H9 (cell line): ENCODE measurements around the gene CBLL1. TPM values are rescaled to one million over a fixed set of nuclear protein-coding genes. Genes with fewer than 3 reads are reported as not detected.

ENCODE experiments used
- DNase-seq: peaks from one replicate; pipeline ENCODE4 v3.0.0-alpha.2; 2017
- H2AFZ ChIP-seq: one replicate; pipeline ENCODE4 v1.6.1; 2013; ENCODE audit warnings: mild to moderate bottlenecking, low read length, control low read depth, moderate library complexity
- H2AK5ac ChIP-seq: 2 replicates; pipeline ENCODE4 v1.6.1; 2013; ENCODE audit warnings: low read length, control low read depth, mixed read lengths; ENCODE audit not compliant: insufficient read length
- H2BK120ac ChIP-seq: one replicate; pipeline ENCODE4 v1.6.1; 2013; ENCODE audit warnings: low read depth, mild to moderate bottlenecking, low read length, control low read depth, inconsistent platforms; ENCODE audit not compliant: poor library complexity, severe bottlenecking
- H2BK12ac ChIP-seq: 2 replicates; pipeline ENCODE4 v1.6.1; 2013; ENCODE audit warnings: low read length, control low read depth, mixed read lengths, low read depth; ENCODE audit not compliant: insufficient read length
- H2BK15ac ChIP-seq: 2 replicates; pipeline ENCODE4 v1.6.1; 2013; ENCODE audit warnings: low read depth, low read length, control low read depth
- H2BK20ac ChIP-seq: one replicate; pipeline ENCODE4 v1.6.1; 2013; ENCODE audit warnings: low read depth, mild to moderate bottlenecking, low read length, control low read depth, inconsistent platforms; ENCODE audit not compliant: poor library complexity, severe bottlenecking
- H2BK5ac ChIP-seq: 2 replicates; pipeline ENCODE4 v1.6.1; 2013; ENCODE audit warnings: low read length, control low read depth, mixed read lengths; ENCODE audit not compliant: insufficient read length
- H3K14ac ChIP-seq: 2 replicates; pipeline ENCODE4 v1.6.1; 2013; ENCODE audit warnings: low read length, control low read depth; ENCODE audit not compliant: insufficient read depth
- H3K18ac ChIP-seq: 2 replicates; pipeline ENCODE4 v1.6.1; 2013; ENCODE audit warnings: low read depth, mild to moderate bottlenecking, mixed read lengths, low read length, control low read depth; ENCODE audit not compliant: insufficient read length
- H3K23ac ChIP-seq: 2 replicates; pipeline ENCODE4 v1.6.1; 2013; ENCODE audit warnings: low read length, control low read depth, mixed read lengths, low read depth; ENCODE audit not compliant: insufficient read length
- H3K23me2 ChIP-seq: 2 replicates; pipeline ENCODE4 v1.6.1; 2013; ENCODE audit warnings: low read depth, mild to moderate bottlenecking, mixed read lengths, low read length, control low read depth; ENCODE audit not compliant: insufficient read length, poor library complexity, severe bottlenecking
- H3K27ac ChIP-seq: 2 replicates; pipeline ENCODE4 v1.5.1; 2013; ENCODE audit warnings: low read length, control low read depth, mixed read lengths, low read depth; ENCODE audit not compliant: insufficient read length
- H3K27me3 ChIP-seq: 2 replicates; pipeline ENCODE4 v1.6.1; 2013; ENCODE audit warnings: low read length, control low read depth, inconsistent platforms; ENCODE audit not compliant: insufficient read depth
- H3K4ac ChIP-seq: 2 replicates; pipeline ENCODE4 v1.6.1; 2013; ENCODE audit warnings: low read depth, mild to moderate bottlenecking, control low read depth, inconsistent platforms, low read length, moderate library complexity
- H3K4me1 ChIP-seq: 2 replicates; pipeline ENCODE4 v1.6.1; 2013; ENCODE audit warnings: low read length, control low read depth, inconsistent platforms; ENCODE audit not compliant: insufficient read depth
- H3K4me2 ChIP-seq: 2 replicates; pipeline ENCODE4 v1.6.1; 2013; ENCODE audit warnings: low read length, control low read depth, mixed read lengths; ENCODE audit not compliant: insufficient read length, insufficient read depth
- H3K56ac ChIP-seq: 2 replicates; pipeline ENCODE4 v1.6.1; 2013; ENCODE audit warnings: low read depth, mild to moderate bottlenecking, mixed read lengths, low read length, control low read depth; ENCODE audit not compliant: insufficient read length
- H3K79me1 ChIP-seq: 2 replicates; pipeline ENCODE4 v1.6.1; 2013; ENCODE audit warnings: low read depth, mild to moderate bottlenecking, moderate library complexity, low read length, control low read depth, inconsistent platforms; ENCODE audit not compliant: insufficient read depth, poor library complexity, severe bottlenecking
- H3K79me2 ChIP-seq: 2 replicates; pipeline ENCODE4 v1.6.1; 2013; ENCODE audit warnings: low read length, control low read depth, inconsistent platforms; ENCODE audit not compliant: insufficient read depth
- H3K9ac ChIP-seq: 2 replicates; pipeline ENCODE4 v1.6.1; 2013; ENCODE audit warnings: low read length, control low read depth, mixed read lengths; ENCODE audit not compliant: insufficient read length; ENCODE audit errors: extremely low read depth
- H3K9me3 ChIP-seq: one replicate; pipeline ENCODE4 v1.6.1; 2013; ENCODE audit warnings: low read depth, low read length, inconsistent platforms; ENCODE audit not compliant: control insufficient read depth
- H3T11ph ChIP-seq: one replicate; pipeline ENCODE4 v1.6.1; 2013; ENCODE audit warnings: mild to moderate bottlenecking, low read length, control low read depth, inconsistent platforms
- H4K20me1 ChIP-seq: one replicate; pipeline ENCODE4 v1.6.1; 2013; ENCODE audit not compliant: control insufficient read depth, insufficient read length, insufficient read depth
- H4K5ac ChIP-seq: 2 replicates; pipeline ENCODE4 v1.6.1; 2013; ENCODE audit warnings: low read depth, mild to moderate bottlenecking, mixed read lengths, low read length, control low read depth; ENCODE audit not compliant: insufficient read length
- H4K8ac ChIP-seq: replicated peaks from 2 replicates; pipeline ENCODE4 v1.6.1; 2013; ENCODE audit warnings: low read length, control low read depth, mixed read lengths, low read depth; ENCODE audit not compliant: insufficient read length
- H4K91ac ChIP-seq: 2 replicates; pipeline ENCODE4 v1.6.1; 2013; ENCODE audit warnings: low read depth, mild to moderate bottlenecking, moderate library complexity, mixed read lengths, low read length, control low read depth; ENCODE audit not compliant: insufficient read length
- H3K27ac Mint-ChIP-seq, 3 experiments: 2 replicates in 2 of 3; 3 replicates in 1 of 3; pipeline ENCODE4 v1.8.0; 2020 to 2021; ENCODE audit warnings: mixed read lengths in 3 of 3, mild to moderate bottlenecking in 1 of 3, moderate library complexity in 1 of 3
- H3K27me3 Mint-ChIP-seq: 2 replicates; pipeline ENCODE4 v1.8.0; 2021; ENCODE audit warnings: low read depth, mild to moderate bottlenecking, moderate library complexity, mixed read lengths
- H3K36me3 Mint-ChIP-seq, 3 experiments: 2 replicates in 2 of 3; 3 replicates in 1 of 3; pipeline ENCODE4 v1.8.0; 2020 to 2021; ENCODE audit warnings: low read depth in 3 of 3, mixed read lengths in 3 of 3; ENCODE audit not compliant: insufficient read depth in 1 of 3
- H3K4me1 Mint-ChIP-seq, 2 experiments: 2 replicates each; pipeline ENCODE4 v1.8.0; 2020; ENCODE audit warnings: mixed read lengths in 2 of 2
- H3K4me3 Mint-ChIP-seq, 2 experiments: 2 replicates in 1 of 2; 3 replicates in 1 of 2; pipeline ENCODE4 v1.8.0; 2020 to 2021; ENCODE audit warnings: mild to moderate bottlenecking in 2 of 2, mixed read lengths in 2 of 2, moderate library complexity in 1 of 2
- H3K9me3 Mint-ChIP-seq, 2 experiments: 2 replicates in 1 of 2; 3 replicates in 1 of 2; pipeline ENCODE4 v1.8.0; 2020; ENCODE audit warnings: mild to moderate bottlenecking in 2 of 2, mixed read lengths in 2 of 2, moderate library complexity in 1 of 2
- WGBS: extraction: QIAGEN DNeasy Blood & Tissue Kit; methylation state at CpG from one replicate; pipeline ENCODE4 v1.1.7; 2013; ENCODE audit warnings: missing lambda C conversion rate, low lambda C conversion rate, mixed read lengths; ENCODE audit not compliant: insufficient read length; ENCODE audit errors: extremely low coverage; 5-methylcytosine and 5-hydroxymethylcytosine counted together
- total RNA-seq: library from RNA; stranded (reverse); gene quantifications from 2 replicates; pipeline ENCODE4 v1.2.1, GENCODE V29; 2021
- TF ChIP-seq, protein P1 (sequence below): fragments of 200-600 bp; sonication (generic); conservative IDR thresholded peaks from 3 replicates; pipeline ENCODE4 v1.8.0; 2021; ENCODE audit warnings: antibody characterized with exemption, mild to moderate bottlenecking

Gene CBLL1
- total RNA-seq, 1 experiment from 2014 or later = 32.2 TPM

DNA sequence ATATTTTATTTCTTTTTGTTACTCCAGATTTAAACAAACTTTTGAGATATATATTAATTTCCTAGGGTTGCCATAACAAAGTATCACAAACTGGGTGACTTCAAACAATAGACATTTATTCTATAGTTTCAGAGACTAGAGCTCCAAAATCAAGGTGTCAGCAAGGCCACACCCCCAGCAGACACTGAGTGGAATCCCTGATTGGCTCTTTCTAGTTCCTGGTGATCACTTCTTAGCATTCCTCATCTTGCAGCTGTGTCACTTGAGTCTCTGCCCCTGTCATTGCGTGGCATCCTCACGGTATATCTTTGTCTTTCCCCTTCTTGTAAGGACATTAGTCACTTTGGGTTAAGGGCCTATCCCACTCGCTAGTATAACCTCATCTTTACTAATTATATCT, 66.7 kb downstream of the CBLL1 start:
- Histone ChIP-seq H3K4me2 (no peak overlapping the region), H3T11ph (no peak overlapping the region), H2AK5ac (no peak overlapping the region), H3K79me1 (no peaks in the 10 kb centered on the region), H2BK20ac (no peak overlapping the region), H3K23ac (no peak overlapping the region), H3K27me3 (no peaks in the 10 kb centered on the region), H2BK5ac (no peak overlapping the region), H4K20me1 (no peaks in the 10 kb centered on the region), H2BK15ac (no peak overlapping the region), H2BK12ac (no peak overlapping the region), H3K9ac (no peak overlapping the region), H4K91ac (no peak overlapping the region), H3K14ac (no peak overlapping the region), H4K5ac (no peak overlapping the region), H3K56ac (no peak overlapping the region), H3K18ac (no peak overlapping the region), H3K4ac (no peak overlapping the region), H2BK120ac (no peak overlapping the region), H3K23me2 (no peaks in the 10 kb centered on the region), H4K8ac (no peak overlapping the region), H3K9me3 (no peaks in the 10 kb centered on the region), H3K79me2 (no peaks in the 10 kb centered on the region), H3K27ac (no peak overlapping the region), H2AFZ (no peak overlapping the region), H3K4me1 (no peaks in the 10 kb centered on the region)
- TF ChIP-seq, protein P1, sequence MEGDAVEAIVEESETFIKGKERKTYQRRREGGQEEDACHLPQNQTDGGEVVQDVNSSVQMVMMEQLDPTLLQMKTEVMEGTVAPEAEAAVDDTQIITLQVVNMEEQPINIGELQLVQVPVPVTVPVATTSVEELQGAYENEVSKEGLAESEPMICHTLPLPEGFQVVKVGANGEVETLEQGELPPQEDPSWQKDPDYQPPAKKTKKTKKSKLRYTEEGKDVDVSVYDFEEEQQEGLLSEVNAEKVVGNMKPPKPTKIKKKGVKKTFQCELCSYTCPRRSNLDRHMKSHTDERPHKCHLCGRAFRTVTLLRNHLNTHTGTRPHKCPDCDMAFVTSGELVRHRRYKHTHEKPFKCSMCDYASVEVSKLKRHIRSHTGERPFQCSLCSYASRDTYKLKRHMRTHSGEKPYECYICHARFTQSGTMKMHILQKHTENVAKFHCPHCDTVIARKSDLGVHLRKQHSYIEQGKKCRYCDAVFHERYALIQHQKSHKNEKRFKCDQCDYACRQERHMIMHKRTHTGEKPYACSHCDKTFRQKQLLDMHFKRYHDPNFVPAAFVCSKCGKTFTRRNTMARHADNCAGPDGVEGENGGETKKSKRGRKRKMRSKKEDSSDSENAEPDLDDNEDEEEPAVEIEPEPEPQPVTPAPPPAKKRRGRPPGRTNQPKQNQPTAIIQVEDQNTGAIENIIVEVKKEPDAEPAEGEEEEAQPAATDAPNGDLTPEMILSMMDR = no peak
- Mint-ChIP-seq H3K36me3 (no peaks in the 10 kb centered on the region), H3K27ac (no peak overlapping the region), H3K4me3 (no peak overlapping the region), H3K27me3 (no peaks in the 10 kb centered on the region), H3K9me3 (no peaks in the 10 kb centered on the region), H3K4me1 (no peaks in the 10 kb centered on the region)
- no CpG with 5 or more reads among the region's 3 CpGs for WGBS
- DNase-seq = no peak

Other genes with a start within 250 kb of the CBLL1 start
- 20.2 and 21.8 TPM in 2 replicates for gene COG5, start 180.2 kb upstream of the CBLL1 start, total RNA-seq
- 10.8 TPM in 2 replicates for gene DUS4L, start 180.2 kb upstream of the CBLL1 start, total RNA-seq
- gene BCAP29, start 163.9 kb upstream of the CBLL1 start, total RNA-seq = 30.6 and 31.3 TPM in 2 replicates
- gene SLC26A4, start 83.3 kb upstream of the CBLL1 start, total RNA-seq = 0.33 TPM in 1 of 2 replicates, not detected in the other
- not detected in 2 replicates for gene SLC26A3, start 59.1 kb downstream of the CBLL1 start, total RNA-seq
- 91.0 and 93.7 TPM in 2 replicates for gene DLD, start 147.0 kb downstream of the CBLL1 start, total RNA-seq